Testis (tissue), 3 donors: ENCODE data around the gene IGF1R. TPM values are rescaled to one million over a fixed set of nuclear protein-coding genes. Genes with fewer than 3 reads are reported as not detected.

Experiments used
- DNase-seq: peaks from one replicate; pipeline ENCODE4 v3.0.0-alpha.2; 2019
- H3K27ac ChIP-seq, 2 donors: fragments of 200-600 bp; sonication (generic); one replicate each; pipeline ENCODE4 v1.5.1; 2019
- H3K27me3 ChIP-seq: fragments of 200-600 bp; sonication (generic); one replicate; pipeline ENCODE4 v1.5.1; 2019
- H3K36me3 ChIP-seq: fragments of 200-600 bp; sonication (generic); one replicate; pipeline ENCODE4 v1.5.1; 2017; ENCODE audit warnings: low read depth; ENCODE audit errors: missing control alignments
- H3K4me1 ChIP-seq: fragments of 200-600 bp; sonication (generic); one replicate; pipeline ENCODE4 v1.5.1; 2019
- H3K4me3 ChIP-seq, 2 donors: fragments of 200-600 bp; sonication (generic); one replicate each; pipeline ENCODE4 v1.5.1; 2017 to 2019
- H3K9me3 ChIP-seq: fragments of 200-600 bp; sonication (generic); one replicate; pipeline ENCODE4 v1.5.1; 2017
- POLR2A ChIP-seq: fragments of 450-650 bp; IDR thresholded peaks from one replicate; pipeline ENCODE4 v1.6.1; 2017; ENCODE audit warnings: antibody characterized with exemption, mild to moderate bottlenecking, moderate library complexity
- WGBS, 2 donors: methylation state at CpG; one replicate each; pipeline ENCODE4 v1.1.5; 2018; 5-methylcytosine and 5-hydroxymethylcytosine counted together
- intact Hi-C: fragments of 100-400 bp; cut with DNase I; formaldehyde crosslinking; loops from one replicate; pipeline ENCODE4 v1.15.1; 2023; ENCODE audit warnings: low total_unique reads
- polyA plus RNA-seq: library from polyadenylated mRNA; stranded (reverse); fragments of 350-450 nt; fragmentation: Illumina TruSeq; extraction: RNeasy Lipid Tissue Mini Kit (QIAGEN cat#74804); gene quantifications from one replicate; pipeline ENCODE4 v1.2.3, GENCODE V29; 2014; ENCODE audit warnings: low read depth, low replicate concordance; ENCODE audit not compliant: insufficient read depth
- total RNA-seq, 2 donors: library from RNA; depleted of rRNA; stranded (reverse); fragments of >200 nt; gene quantifications; one replicate each; pipeline ENCODE4 v1.2.3, GENCODE V29; 2016
- TF ChIP-seq, protein P1 (sequence below), 3 experiments: fragments of 450-650 bp in 2 of 3; fragments of 200-600 bp in 1 of 3; sonication (generic) in 1 of 3; IDR thresholded peaks; one replicate each; pipeline ENCODE4 v1.5.1; 2016 to 2019; ENCODE audit warnings: antibody characterized with exemption in 3 of 3, mild to moderate bottlenecking in 2 of 3, moderate library complexity in 1 of 3

Gene IGF1R
- total and polyA plus RNA-seq, 3 donors from 2014 or later, result 25.8 to 172 (median 157) TPM

GRCh38 chr15:98842192-98842972 is 194.0 kb downstream of the IGF1R start:
- H3K4me1 ChIP-seq, result peaks cover 14% of the 10 kb centered on the region
- TF ChIP-seq POLR2A, result no peak
- TF ChIP-seq, protein P1, sequence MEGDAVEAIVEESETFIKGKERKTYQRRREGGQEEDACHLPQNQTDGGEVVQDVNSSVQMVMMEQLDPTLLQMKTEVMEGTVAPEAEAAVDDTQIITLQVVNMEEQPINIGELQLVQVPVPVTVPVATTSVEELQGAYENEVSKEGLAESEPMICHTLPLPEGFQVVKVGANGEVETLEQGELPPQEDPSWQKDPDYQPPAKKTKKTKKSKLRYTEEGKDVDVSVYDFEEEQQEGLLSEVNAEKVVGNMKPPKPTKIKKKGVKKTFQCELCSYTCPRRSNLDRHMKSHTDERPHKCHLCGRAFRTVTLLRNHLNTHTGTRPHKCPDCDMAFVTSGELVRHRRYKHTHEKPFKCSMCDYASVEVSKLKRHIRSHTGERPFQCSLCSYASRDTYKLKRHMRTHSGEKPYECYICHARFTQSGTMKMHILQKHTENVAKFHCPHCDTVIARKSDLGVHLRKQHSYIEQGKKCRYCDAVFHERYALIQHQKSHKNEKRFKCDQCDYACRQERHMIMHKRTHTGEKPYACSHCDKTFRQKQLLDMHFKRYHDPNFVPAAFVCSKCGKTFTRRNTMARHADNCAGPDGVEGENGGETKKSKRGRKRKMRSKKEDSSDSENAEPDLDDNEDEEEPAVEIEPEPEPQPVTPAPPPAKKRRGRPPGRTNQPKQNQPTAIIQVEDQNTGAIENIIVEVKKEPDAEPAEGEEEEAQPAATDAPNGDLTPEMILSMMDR (IDR thresholded peaks at IDR 0.05), result no peak
- no peaks in the 10 kb centered on the region for H3K9me3 ChIP-seq
- H3K27ac ChIP-seq, result peak overlapping the region; percentile 16 to 55
- DNase-seq, result no peak
- H3K4me3 ChIP-seq, result no peak overlapping the region
- intact Hi-C loops, result no loop called here
- no peaks in the 10 kb centered on the region for H3K27me3 ChIP-seq
- no peaks in the 10 kb centered on the region for H3K36me3 ChIP-seq
- 49 to 63% methylated on average over 6 of the region's 6 CpGs for WGBS, 2 donors

- no peak overlapping the region for H3K27ac ChIP-seq
- TF ChIP-seq, protein P1 (IDR thresholded peaks at IDR 0.05), result no peak
- no peak for TF ChIP-seq POLR2A
- DNase-seq, result no peak
- H3K4me1 ChIP-seq, result peaks cover 14% of the 10 kb centered on the region
- no peaks in the 10 kb centered on the region for H3K36me3 ChIP-seq
- intact Hi-C loops, result no loop called here
- H3K27me3 ChIP-seq, result no peaks in the 10 kb centered on the region
- 70 to 76% methylated on average over 4 of the region's 4 CpGs for WGBS, 2 donors
- no peak overlapping the region for H3K4me3 ChIP-seq
- no peaks in the 10 kb centered on the region for H3K9me3 ChIP-seq
These were observed 194.6 kb downstream of the IGF1R start for GRCh38 chr15:98842973-98843285.

- 64 to 87% methylated on average over 4 of the region's 4 CpGs for WGBS, 2 donors
- no peaks in the 10 kb centered on the region for H3K27me3 ChIP-seq
- H3K36me3 ChIP-seq, result no peaks in the 10 kb centered on the region
- intact Hi-C loops, result no loop called here
- TF ChIP-seq, protein P1 (IDR thresholded peaks at IDR 0.05), result no peak
- no peak for TF ChIP-seq POLR2A
- no peaks in the 10 kb centered on the region for H3K9me3 ChIP-seq
- no peak overlapping the region for H3K4me3 ChIP-seq
- peaks cover 14% of the 10 kb centered on the region for H3K4me1 ChIP-seq
- DNase-seq, result no peak
- H3K27ac ChIP-seq, result no peak overlapping the region
These were observed 195.5 kb downstream of the IGF1R start for GRCh38 chr15:98843844-98844243.

DNA sequence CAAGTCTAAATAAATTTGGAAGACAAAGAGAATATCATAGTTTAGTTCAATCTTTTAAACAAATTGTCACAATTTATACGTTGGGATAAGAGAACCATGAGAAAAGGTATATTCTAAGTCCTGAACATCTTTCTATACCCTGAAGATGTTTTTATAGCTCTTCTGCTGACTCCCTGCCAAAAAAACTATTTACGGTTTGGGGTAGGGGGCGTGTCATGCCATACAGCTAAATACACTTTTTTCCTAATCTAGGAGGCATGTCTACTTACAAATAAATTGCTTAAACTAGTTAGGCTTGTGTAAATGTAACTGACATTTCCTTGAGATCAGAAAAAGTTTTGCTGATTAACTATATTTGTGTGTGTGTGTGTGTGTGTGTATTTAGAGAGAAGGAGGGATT is 195.9 kb downstream of the IGF1R start:
- Histone ChIP-seq H3K27ac (no peak overlapping the region), H3K4me3 (no peak overlapping the region), H3K4me1 (peaks cover 14% of the 10 kb centered on the region), H3K27me3 (no peaks in the 10 kb centered on the region), H3K9me3 (no peaks in the 10 kb centered on the region), H3K36me3 (no peaks in the 10 kb centered on the region)
- no peak for DNase-seq
- WGBS, 2 donors, result 66 to 69% methylated on average over 3 of the region's 3 CpGs
- TF ChIP-seq, protein P1 (IDR thresholded peaks at IDR 0.05), result no peak
- intact Hi-C loops, result no loop called here
